Measurements from ENCODE around the gene GYPC.

GYPC gene

GRCh38 chr2:126658319-126658904 is 2.5 kb downstream of the GYPC start:
- Histone ChIP-seq H3K9me3 (no peaks in the 10 kb centered on the region), H3K4me1 (no peaks in the 10 kb centered on the region), H3K36me3 (no peaks in the 10 kb centered on the region), H3K27me3 (no peaks in the 10 kb centered on the region), H3K4me3 (ENCODE audit: low read depth, low read length) (no peak overlapping the region)
- no peak for DNase-seq
- TF ChIP-seq CTCF (IDR thresholded peaks at IDR 0.05; ENCODE audit: low read depth, low read length), result no peak

- H3K9me3 ChIP-seq, result no peaks in the 10 kb centered on the region
- H3K36me3 ChIP-seq, result no peaks in the 10 kb centered on the region
- H3K4me3 ChIP-seq (ENCODE audit: low read depth, low read length), result no peak overlapping the region
- H3K4me1 ChIP-seq, result no peaks in the 10 kb centered on the region
- no peak for DNase-seq
- no peak for TF ChIP-seq CTCF (IDR thresholded peaks at IDR 0.05; ENCODE audit: low read depth, low read length)
- no peaks in the 10 kb centered on the region for H3K27me3 ChIP-seq
These were observed 3.1 kb downstream of the GYPC start for GRCh38 chr2:126658905-126659561.

GRCh38 chr2:126659562-126660467 is 3.9 kb downstream of the GYPC start:
- DNase-seq, result no peak
- Histone ChIP-seq H3K27me3 (no peaks in the 10 kb centered on the region), H3K4me1 (no peaks in the 10 kb centered on the region), H3K36me3 (no peaks in the 10 kb centered on the region), H3K9me3 (no peaks in the 10 kb centered on the region), H3K4me3 (ENCODE audit: low read depth, low read length) (no peak overlapping the region)
- no peak for TF ChIP-seq CTCF (IDR thresholded peaks at IDR 0.05; ENCODE audit: low read depth, low read length)

GRCh38 chr2:126660971-126661370 is 5.0 kb downstream of the GYPC start:
- Histone ChIP-seq H3K36me3 (no peaks in the 10 kb centered on the region), H3K4me3 (ENCODE audit: low read depth, low read length) (no peak overlapping the region), H3K27me3 (no peaks in the 10 kb centered on the region), H3K4me1 (no peaks in the 10 kb centered on the region), H3K9me3 (no peaks in the 10 kb centered on the region)
- DNase-seq, result no peak
- TF ChIP-seq CTCF (IDR thresholded peaks at IDR 0.05; ENCODE audit: low read depth, low read length), result no peak

GRCh38 chr2:126661702-126662500 is 5.9 kb downstream of the GYPC start:
- Histone ChIP-seq H3K4me1 (no peaks in the 10 kb centered on the region), H3K4me3 (ENCODE audit: low read depth, low read length) (no peak overlapping the region)

More at GRCh38 chr2:126661702-126662500, 5.9 kb downstream of the GYPC start:
- H3K27me3 ChIP-seq, result no peaks in the 10 kb centered on the region
- no peaks in the 10 kb centered on the region for H3K36me3 ChIP-seq
- TF ChIP-seq CTCF (IDR thresholded peaks at IDR 0.05; ENCODE audit: low read depth, low read length), result no peak
- no peaks in the 10 kb centered on the region for H3K9me3 ChIP-seq
- no peak for DNase-seq

All from BE2C (cell line).